Measurements from ENCODE around the gene HOOK2.

- TF ChIP-seq CTCF (IDR thresholded peaks at IDR 0.05) (no peak), POLR2A (IDR thresholded peaks at IDR 0.05) (no peak), EP300 (IDR thresholded peaks at IDR 0.05; ENCODE audit: low read depth) (no peak), POLR2AphosphoS5 (IDR thresholded peaks at IDR 0.05) (no peak)
Observed at GRCh38 chr19:12752056-12752781, 23.1 kb downstream of the HOOK2 start.

All from transverse colon (tissue), 4 donors.